C1 segment of cervical spinal cord (tissue), 14 donors: ENCODE measurements around the gene TCF4.

Experiments
- DNase-seq, 14 donors: peaks; one replicate each; lab custom pipeline; 2025; lab: John Stamatoyannopoulos, UW

TCF4 gene

DNA sequence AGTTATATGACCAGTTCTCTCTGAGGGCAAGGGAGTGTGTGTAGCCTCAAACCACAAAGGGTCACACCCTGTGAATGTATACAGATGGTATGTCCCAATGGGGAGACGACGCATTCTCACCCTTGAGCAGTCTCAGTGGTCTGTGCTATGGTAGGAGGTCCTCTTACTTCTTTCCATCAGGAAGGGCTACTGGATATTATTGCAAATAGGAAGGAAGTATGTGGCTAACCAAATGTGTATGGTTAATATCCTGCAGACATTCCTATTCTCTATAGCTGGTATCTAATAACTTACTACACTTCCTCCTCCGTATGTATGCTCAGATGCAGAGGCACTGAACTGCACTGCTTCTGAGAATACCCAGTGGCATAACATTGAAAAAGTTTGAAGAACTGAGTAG is 322.0 kb downstream of the TCF4 start:
- no peak for DNase-seq

DNA sequence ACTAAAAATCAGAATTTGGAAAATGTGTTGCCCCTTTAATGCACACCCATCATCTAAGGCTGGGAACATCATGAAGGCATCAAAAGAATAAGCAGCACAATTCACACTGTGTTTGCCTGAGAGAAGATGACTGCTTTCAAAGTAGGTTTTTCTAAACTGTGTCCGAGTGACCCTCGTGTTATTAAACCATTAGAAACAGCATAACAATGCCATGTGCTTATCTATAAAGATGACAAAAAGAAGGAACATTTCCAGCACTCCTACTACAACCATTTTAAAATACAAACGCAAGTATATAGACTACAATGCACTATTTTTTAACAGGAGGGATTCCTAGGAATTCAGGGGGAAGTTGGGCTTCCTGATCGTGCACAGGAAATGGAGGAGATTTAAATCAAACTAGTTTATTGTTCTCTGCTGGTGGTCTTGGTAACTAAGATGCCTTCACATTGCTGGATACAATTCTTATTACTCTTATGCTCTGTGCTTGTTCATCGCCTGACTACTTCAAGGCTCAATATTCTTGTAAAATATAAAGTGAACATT is 322.8 kb downstream of the TCF4 start:
- no peak for DNase-seq

DNA sequence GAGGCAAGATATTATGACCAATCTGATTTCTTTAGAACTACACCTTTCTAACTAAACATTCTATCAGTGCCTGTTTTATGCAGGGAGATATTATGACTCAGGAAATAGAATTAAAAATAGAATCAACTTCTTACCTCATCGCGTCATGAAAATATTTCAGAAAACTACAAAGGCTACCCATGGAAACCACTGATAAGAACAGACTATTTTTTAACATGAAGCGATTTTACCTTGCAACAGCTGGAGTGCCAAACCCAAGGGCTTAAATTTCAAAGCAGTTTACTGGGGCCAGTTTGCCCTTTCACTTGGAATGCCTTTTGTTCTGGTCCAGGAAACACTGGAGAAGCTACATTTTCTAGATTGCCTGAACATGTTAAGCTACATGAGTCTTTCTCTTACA is 323.9 kb downstream of the TCF4 start:
- no peak for DNase-seq

DNA sequence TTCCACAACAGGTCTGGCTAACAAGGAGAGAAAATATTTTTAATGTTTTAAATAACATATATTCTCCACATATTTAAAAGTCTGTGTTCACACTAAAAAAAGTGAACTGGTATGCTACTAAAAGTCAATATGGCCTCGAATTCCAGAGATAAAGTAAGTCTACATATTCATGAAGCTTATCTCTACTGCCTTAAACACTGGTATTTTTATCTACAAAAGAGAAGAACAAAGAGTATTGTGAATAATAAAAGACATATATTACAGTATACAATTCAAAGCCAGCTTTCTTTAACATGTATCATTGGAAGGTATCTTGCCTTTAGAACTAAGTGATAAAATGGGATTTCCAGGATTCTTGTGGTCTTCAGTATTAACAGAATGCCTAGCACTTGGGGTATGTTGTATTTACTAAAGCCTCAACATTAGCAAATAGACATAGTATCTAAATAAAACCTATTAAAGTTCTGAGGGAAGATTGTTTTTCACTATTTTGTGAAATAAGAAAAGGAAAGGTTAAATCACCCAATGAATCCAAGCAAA is 325.9 kb downstream of the TCF4 start:
- DNase-seq, result no peak

DNA sequence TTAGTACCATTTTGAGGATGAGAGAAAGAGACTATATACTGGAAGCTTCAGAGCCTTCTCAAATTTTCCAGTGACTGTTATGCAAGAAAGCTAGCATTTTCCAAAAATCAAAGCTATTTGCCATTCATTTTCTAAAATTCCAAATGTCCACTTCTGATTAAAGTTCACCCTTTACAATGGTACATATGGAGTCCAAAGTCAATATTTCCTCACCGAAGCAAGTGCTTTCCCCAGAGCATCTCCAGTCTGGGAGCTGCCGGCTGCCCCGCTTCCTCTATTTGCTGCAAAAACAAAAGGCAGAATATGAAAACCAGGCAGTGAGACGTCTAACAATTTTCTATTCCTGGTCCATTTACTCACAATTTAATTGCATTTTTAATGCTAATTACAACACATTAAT is 326.7 kb downstream of the TCF4 start:
- no peak for DNase-seq

DNA sequence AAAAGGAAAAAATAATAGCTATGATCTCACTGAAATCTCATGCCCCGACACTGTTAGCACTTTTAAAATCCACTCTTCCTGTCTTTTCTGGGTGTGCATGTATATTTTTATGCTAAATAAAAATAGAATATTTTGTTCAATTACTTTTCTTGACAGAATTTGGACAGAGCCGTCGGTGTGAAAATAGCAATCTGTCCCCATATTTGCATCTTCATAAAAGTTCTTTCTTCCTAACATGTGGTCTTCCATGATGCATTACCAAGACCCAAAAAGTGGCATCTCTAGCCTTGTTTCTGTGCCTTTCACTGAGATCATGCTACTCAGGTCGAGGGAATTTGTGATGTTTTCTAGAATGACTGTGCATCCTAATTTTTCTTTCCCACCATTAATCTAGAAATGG is 329.9 kb downstream of the TCF4 start:
- no peak for DNase-seq

DNA sequence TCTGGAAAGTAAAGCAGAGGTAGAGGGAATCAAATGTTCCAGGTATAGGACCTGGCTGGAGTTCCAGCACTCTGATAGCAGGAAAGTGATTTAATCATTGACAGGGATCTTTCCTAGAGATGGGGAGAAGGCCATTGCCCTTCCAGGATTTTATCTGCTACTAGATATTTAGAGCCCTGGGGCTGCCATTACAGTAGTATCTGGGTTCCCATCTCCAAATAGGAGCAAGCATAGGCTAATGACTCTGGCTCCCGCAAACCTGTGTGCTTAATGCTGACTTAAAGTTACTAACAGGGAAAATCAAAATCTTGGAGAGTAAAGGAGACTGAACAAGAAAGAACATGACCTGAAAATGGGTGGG is 331.1 kb downstream of the TCF4 start:
- DNase-seq, result no peak

DNA sequence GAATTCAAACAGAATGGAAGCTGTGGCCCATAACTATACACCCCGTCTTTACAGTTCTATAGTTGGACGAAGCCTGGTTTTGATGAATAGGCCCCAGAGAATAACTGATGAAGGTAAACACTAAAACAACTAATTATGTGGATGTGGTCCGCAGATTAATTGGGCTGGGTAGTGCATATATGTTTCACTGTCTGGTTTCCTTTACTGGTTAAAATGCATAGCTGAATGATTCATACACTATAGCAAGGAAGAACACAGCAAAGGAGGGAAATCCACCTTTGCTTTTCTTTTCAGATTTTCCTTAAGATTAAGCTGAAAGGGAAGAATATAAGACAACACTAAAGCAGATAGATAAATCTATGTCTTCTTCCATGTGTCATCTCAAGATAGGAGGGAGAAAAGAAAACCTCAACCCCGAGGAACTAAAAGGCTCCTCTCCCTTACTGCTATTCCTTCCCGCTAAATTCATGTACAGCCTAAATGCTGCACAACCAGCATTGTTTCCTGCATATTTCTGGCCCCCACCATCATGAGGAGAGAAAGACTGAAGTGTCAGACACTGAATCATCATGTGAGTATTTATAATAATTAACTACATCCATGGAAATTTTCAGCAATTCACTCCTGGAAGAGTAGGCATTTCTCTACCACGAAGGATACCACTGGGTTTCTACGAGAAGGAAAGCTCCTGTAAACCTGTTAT is 331.6 kb downstream of the TCF4 start:
- no peak for DNase-seq

DNA sequence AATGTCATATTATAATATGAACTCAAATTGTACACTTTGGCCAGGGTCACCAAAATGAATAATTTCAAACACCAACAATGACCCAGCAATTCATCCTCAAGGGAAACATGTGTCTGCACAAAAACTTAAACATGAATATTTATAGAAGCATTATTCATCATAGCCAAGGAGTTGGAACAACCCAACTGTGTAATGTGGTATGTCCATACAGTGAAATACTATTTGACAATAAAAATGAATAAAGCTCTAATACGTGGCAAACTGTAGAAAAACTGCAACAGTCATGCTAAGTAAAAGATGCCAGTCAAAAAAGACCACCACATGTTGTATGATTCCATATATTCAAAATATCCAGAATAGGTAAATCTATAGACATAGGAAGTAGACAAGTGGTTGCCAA is 334.2 kb downstream of the TCF4 start:
- DNase-seq, result no peak

DNA sequence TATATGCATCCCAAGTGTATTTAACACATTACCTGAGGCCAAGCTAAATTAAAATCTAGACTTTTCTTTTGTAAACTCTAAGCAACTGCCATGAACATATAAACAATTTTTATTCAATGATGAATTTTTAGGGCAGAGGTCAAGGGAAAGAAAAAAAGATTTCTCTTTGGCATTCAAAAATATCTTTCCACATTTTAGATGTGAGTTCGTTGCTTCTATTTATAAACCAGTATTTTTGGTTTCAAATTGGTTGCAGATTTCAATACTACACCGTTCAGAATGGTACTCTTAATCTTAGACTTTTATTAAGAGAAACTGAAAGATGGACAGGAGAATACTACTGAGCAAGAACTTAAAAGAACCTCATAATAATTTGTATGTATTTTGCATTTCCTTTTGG is 335.1 kb downstream of the TCF4 start:
- DNase-seq, result no peak

DNA sequence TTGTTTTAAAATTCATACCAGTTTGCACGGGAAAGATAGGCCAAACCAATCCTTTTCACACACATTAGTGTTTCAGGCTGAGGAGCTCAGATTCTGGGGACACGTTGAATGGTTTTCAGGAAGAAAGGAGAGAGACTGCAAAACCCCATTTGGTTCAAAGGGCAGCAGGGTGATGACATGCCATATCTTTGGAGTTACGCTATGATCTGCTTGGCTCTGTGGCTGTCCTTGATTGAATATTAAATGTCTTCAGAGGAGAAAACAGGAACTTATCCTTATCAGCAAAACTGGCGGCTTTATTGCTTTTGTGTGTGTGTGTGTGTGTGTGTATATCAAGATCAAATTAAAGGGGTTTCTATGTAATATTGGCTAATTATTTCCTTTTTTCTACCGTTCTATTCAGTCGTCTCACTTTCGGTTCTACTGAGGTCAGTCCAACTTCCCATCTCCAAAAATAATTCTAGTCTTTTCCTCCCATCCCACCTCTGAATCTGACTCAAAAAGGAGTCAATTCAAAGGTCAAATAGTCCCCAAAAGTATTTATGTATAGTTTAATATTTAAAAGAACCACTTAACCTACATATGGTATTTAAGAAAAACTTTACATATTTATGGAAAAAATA is 335.8 kb downstream of the TCF4 start:
- no peak for DNase-seq

DNA sequence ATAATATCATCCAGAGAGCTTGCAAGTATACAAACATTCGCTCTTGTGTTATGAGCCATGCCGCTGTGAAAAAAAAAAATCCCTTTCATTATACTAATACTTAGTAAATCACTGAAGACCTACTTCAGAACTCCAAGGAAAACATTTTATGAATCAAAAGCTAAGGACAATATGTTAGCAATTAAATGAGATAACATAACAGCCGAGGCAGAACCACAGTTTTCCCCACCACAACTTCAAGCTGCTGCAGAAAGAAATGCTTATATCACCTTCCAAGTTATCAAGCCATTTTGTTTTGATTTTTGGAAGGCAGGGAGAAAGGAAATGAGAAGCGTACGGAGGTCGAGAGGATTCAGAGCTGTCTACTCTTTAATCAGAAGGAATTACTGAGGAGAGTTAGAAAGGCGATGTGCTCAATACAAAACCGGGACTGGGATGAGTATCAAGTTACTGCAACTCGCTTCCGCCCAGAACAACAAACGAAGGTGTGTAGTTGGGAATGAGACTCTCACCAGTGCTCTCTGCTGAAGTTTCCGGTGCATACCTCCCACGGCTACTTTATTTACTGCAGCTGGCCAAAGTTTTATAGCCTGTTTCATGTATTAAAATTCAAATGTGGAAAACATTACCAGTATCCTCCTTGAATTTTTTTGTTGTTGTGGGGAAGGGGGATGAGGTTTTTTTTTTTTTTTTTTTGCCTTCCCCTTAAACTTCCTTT is 336.6 kb downstream of the TCF4 start:
- no peak for DNase-seq

DNA sequence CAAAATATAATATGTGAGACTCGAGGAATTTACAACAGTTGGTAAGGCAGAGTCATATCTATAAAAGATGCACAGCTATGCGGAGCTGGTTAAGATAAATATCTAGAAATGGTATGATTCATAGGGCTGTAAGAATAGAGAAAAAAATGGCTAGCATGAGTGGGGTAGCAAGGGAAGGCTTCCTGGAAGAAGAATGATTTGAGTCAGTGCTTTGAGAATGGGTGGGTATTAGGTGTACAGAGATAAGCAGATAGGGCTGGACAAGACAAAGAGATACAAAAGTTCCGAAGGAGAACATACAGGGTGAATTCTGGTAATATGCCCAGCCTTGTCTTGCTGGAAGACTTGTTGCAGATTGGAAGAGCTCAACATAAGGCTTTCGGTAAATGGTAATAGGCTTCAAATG is 337.2 kb downstream of the TCF4 start:
- no peak for DNase-seq

DNA sequence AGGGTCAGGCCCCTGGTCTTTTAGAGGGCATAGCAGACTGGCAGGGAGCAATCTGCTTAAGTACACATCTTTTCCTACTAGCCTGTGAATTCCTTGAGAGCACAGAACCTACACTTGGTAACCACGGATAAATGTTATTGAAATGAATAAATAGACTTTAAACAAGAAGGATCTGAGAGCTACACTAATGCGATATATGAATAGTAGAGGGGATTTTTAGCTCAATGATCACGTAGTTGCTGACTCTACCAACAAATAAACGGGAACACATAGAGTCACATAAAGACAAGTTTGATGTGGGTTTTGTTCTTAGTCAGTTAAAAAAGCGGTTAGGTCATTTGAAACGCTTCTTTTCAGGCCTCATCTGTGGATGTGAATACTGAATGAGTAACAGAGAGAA is 338.4 kb downstream of the TCF4 start:
- no peak for DNase-seq

DNA sequence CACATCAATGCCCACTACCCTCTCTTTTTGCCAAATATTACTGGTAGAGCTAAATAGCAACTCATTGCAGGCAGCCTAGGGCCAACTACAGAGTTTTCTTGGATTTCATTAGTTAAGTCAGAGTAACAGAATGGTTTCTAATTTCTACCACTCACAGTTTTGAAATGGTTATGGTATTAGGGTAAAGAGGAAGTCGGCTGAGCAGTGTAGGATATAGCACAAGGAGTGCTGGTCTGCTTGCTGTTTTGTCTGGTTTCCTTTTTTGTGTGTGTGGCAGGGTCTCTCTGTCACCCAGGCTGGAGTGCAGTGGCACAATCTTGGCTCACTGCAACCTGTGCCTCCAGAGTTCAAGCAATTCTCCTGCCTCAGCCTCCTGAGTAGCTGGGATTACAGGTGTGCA is 339.5 kb downstream of the TCF4 start:
- no peak for DNase-seq

DNA sequence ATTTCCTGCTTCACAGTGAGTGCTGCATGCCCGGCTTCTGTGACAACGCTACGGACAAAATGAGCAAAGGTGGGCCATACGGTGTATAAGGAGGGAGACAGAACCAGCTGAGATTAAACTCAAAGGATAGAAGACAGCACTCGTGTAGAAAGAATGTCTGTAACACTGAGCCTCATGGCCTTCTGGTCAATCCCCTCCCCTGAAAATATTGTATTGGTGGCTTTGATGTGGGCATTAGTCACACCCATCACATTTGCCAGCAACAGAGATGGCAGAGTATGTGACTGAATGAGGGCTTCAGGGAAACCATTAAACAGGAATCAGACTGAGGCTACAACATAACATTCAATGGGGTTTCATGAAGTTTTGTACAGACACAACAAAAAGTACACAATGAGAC is 341.0 kb downstream of the TCF4 start:
- DNase-seq, result no peak

DNA sequence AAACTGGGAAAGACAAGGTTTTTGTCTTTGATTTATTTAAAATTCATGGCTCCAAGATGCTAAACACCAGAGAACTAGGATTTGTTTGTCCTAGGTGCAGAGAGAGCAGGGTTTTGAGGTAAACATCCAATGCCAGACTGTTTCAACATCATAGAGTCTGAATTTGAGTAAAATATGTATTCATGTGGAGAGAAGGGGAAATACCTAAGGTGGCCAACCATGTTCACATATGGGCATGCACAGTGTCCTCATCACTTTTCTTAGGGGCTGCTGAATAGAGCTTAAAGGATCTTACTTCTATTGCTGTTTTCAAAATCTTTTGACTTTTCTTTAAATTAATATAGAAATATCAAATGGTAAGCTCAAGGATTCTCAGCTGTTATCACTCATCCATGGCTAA is 341.7 kb downstream of the TCF4 start:
- no peak for DNase-seq

DNA sequence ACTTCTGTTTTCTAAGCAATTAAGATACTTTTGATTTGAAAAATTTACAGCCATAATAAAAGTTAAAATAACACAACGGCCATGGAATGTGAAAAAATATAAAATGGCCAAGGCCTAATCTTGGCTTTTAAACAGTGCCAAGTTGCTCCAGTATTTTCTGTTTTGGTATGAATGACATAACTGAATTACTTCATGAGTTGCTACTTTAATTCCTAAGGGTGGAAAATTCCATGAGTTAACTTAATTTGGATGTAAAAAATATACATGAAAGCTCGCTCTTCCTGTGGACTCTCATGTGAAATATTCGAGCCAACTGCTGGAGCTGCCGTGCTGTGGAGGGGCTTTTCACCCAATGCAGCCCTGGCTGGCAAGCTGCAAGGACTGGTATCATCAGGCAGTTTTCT is 342.8 kb downstream of the TCF4 start:
- DNase-seq, result no peak

DNA sequence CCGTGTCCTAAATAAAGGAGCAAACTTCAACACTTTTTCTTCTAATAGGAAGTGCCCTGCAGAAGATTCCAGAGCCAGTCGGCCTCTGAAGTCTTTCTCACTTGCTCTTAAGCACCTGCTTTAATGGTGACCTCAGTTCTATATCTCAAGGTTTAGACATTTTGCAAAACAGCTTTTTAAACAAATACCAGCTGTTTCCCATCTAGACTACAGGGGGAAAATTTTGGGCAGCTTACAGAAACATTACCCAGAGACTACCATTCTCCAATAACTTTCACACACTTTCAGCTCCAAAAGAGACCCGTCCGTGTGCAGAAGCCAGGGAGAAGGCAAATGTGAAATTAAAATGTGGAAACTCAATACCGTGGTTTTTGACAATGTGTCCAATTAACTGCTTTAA is 343.4 kb downstream of the TCF4 start:
- no peak for DNase-seq

DNA sequence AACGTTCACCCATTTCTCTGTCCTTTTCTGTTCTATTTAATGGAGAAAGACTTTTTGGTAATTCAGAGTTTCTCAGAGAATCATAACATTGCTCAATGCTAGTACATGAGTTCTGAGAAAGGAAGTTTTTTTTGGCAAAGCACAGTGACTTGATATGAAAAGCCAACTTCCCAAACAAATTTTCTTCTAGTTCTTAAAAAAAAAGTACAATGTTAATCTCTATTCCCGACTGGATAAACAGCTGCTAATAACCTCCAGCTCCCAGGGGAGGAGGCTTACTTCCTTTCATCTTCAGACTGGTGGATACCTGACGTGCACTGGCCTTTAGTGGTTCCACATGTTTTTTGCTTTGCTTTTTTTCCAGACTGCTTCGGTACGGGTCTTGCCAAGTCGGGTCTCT is 344.1 kb downstream of the TCF4 start:
- DNase-seq, result no peak

DNA sequence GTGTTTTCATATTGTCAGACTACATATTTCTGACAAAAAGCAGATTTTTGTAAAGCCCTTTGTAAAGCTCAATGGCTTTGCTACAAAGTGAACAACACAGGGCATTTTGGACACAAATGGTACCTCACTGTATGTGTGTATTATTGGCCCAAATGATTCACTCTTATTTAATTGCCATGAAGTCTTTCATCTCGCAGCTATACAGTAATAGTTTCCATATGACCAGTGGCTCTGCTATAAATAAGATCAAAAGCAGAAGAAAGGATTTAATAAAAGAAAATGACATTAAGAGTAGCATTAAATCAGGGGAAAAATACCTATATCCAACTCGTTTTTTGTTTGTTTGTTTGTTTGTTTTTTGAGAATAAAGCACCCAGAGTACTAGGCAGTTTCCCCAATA is 344.7 kb downstream of the TCF4 start:
- no peak for DNase-seq

DNA sequence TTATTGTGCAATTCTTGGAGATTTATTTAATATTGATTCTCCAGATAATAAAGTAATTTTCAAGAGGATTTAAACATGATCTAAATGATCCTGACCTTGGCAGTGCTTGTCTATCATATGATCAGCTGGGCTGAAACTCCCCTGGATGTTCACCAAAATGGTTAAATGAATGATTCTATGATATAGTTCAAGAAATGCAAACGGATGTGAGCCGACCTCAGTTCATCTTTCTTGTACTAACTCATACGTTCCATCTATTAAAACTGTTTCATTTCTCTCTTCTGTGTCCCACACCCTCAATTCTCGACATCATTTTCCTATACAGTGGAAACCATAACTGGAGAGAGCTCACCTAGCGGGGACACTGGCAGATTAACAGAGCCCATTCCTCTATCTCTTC is 347.0 kb downstream of the TCF4 start:
- no peak for DNase-seq

DNA sequence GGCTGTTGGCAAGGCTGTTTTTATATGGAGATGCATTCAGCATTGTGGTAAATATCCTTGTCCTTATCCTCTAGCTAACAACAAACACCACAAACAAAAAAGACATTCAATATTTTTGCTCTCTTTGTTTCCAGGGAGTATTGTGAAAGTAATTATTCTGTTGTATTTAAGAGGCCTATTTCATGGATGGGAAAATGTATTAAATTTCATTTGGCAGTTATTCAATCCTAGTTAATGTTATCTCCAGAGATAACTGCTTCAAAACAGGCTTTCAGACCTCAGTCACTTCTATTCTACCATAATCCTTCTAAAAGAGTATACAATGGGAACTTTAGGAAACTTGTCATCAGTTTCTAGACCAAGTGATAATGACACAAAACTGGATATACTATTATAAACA is 348.3 kb downstream of the TCF4 start:
- no peak for DNase-seq
